Measurements from ENCODE around the gene CHST9. TPM values are rescaled to one million over a fixed set of nuclear protein-coding genes. Genes with fewer than 3 reads are reported as not detected.
"Not testable (repeated sequence)": the region's sequence is repeated elsewhere in the genome, so short reads cannot be mapped to it uniquely, and the experiment has no call there.

CHST9 gene
- total and polyA plus RNA-seq, 2 of the 13 experiments (the other 11 are each of a cell fraction or from before 2014, with no cell fraction given), result 3.2 to 9.6 TPM

- H3K4me1 ChIP-seq (ENCODE audit: insufficient read depth, low read length); H3K36me3 ChIP-seq (replicated peaks in 1 of 2; ENCODE audit: control insufficient read depth in 1 of 2, insufficient read depth in 2 of 2, low read length in 2 of 2); BruUV-seq (replicated peaks); H3K9me3 ChIP-seq (ENCODE audit: low read length); DNase-seq (ENCODE audit: low spot score); FAIRE-seq; in situ Hi-C loops (cut with HindIII; ENCODE audit: extremely low pct_ligation_motif_present, low pct_unique_long_range_greater_than_20kb); POLR2A ChIA-PET; H3K4me3 ChIP-seq (replicated peaks in 1 of 3; ENCODE audit: insufficient read depth in 1 of 3, low read depth in 2 of 3, low read length in 3 of 3); intact Hi-C loops (cut with micrococcal nuclease; ENCODE audit: unreplicated experiment); ATAC-seq; H3K27me3 ChIP-seq (ENCODE audit: control insufficient read depth in 1 of 2, insufficient read depth in 2 of 2, low read length in 2 of 2); H3K79me2 ChIP-seq (ENCODE audit: insufficient read depth, low read length); H3K9ac ChIP-seq (ENCODE audit: insufficient read depth, low read depth, low read length); H2AFZ ChIP-seq (ENCODE audit: low read length); H3K27ac ChIP-seq (ENCODE audit: extremely low read length, insufficient read depth, low read length); CTCF ChIA-PET (ENCODE audit: low intra/inter-chr PET ratio, low total read pairs); H3K4me2 ChIP-seq (ENCODE audit: low read depth, low read length); H4K20me1 ChIP-seq (ENCODE audit: insufficient read depth, low read length): not testable (repeated sequence)
- 51% methylated on average over 6 of the region's 6 CpGs for WGBS (ENCODE audit: low lambda C conversion rate)
These were observed 46.6 kb upstream of the CHST9 start for GRCh38 chr18:27231671-27232070.

DNA sequence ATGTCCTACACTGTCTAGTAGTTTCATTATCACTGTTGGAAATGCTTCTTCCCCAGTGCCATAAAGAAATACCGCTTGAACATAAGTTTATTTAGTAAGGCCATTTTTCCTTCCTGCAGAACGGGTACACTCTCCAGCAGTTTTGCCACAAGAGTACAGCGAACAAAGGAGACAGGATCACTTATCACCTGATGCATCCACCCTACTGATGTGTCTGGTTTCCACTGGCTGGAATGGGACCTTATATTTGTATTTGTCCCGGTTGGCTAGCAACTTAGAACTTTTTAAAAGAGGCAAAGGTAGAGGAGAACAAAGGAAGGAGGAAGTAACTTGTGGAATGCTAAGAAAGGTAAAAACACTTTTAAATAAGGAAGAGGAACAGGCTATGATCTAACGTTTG lies 46.1 kb upstream of the CHST9 start:
- DNase-seq (ENCODE audit: low spot score); H3K4me2 ChIP-seq (ENCODE audit: low read depth, low read length); H4K20me1 ChIP-seq (ENCODE audit: insufficient read depth, low read length); H3K4me1 ChIP-seq (ENCODE audit: insufficient read depth, low read length); BruUV-seq (replicated peaks); H3K4me3 ChIP-seq (replicated peaks in 1 of 3; ENCODE audit: insufficient read depth in 1 of 3, low read depth in 2 of 3, low read length in 3 of 3); ATAC-seq; H3K79me2 ChIP-seq (ENCODE audit: insufficient read depth, low read length); H3K36me3 ChIP-seq (replicated peaks in 1 of 2; ENCODE audit: control insufficient read depth in 1 of 2, insufficient read depth in 2 of 2, low read length in 2 of 2); H2AFZ ChIP-seq (ENCODE audit: low read length); H3K27me3 ChIP-seq (ENCODE audit: control insufficient read depth in 1 of 2, insufficient read depth in 2 of 2, low read length in 2 of 2); FAIRE-seq; in situ Hi-C loops (cut with HindIII; ENCODE audit: extremely low pct_ligation_motif_present, low pct_unique_long_range_greater_than_20kb); POLR2A ChIA-PET; H3K9me3 ChIP-seq (ENCODE audit: low read length); H3K27ac ChIP-seq (ENCODE audit: extremely low read length, insufficient read depth, low read length); CTCF ChIA-PET (ENCODE audit: low intra/inter-chr PET ratio, low total read pairs); H3K9ac ChIP-seq (ENCODE audit: insufficient read depth, low read depth, low read length); intact Hi-C loops (cut with micrococcal nuclease; ENCODE audit: unreplicated experiment): not testable (repeated sequence)
- WGBS (ENCODE audit: low lambda C conversion rate), result 25% methylated on average over 5 of the region's 5 CpGs

DNA sequence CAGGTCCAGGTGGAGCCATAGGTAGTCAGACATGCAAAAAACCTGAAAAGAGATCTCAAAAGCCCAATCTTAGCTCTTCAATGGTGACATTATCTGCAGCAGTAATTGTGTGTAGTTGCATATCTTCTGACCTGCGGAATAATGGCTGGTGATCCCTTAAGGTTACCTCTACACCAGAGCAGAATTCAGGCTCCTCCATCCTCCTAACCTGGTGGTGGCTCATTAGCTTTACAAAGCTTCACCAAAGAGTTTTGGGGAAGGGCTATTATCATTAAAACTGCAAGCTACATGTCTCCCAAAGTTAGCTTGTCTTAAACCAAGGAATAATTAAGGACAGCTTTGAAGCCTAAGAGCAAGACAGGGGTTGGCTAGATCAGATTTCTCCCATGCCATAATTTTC lies 42.6 kb upstream of the CHST9 start:
- no peak overlapping the region for H3K4me2 ChIP-seq (ENCODE audit: low read depth, low read length)
- H3K4me1 ChIP-seq (ENCODE audit: insufficient read depth, low read length), result no peaks in the 10 kb centered on the region
- H3K79me2 ChIP-seq (ENCODE audit: insufficient read depth, low read length), result no peaks in the 10 kb centered on the region
- ChIA-PET CTCF (ENCODE audit: low intra/inter-chr PET ratio, low total read pairs) (no interaction called here), POLR2A (no interaction called here)
- in situ Hi-C loops (cut with HindIII; ENCODE audit: extremely low pct_ligation_motif_present, low pct_unique_long_range_greater_than_20kb) (no loop called here), intact Hi-C loops (cut with micrococcal nuclease; ENCODE audit: unreplicated experiment) (no loop called here)
- no peak overlapping the region for H3K9ac ChIP-seq (ENCODE audit: insufficient read depth, low read depth, low read length)
- BruUV-seq (replicated peaks), result no TSS peak
- ATAC-seq (no peak), DNase-seq (ENCODE audit: low spot score) (no peak), FAIRE-seq (no peak)
- no peak for TF ChIP-seq TCF7 (IDR thresholded peaks at IDR 0.05; ENCODE audit: low read depth)
- TF ChIP-seq KAT8 (CRISPR knock-in tag; IDR thresholded peaks at IDR 0.05), result no peak
- TF ChIP-seq ZNF589 (CRISPR knock-in tag; conservative IDR thresholded peaks at IDR 0.05), result no peak
- TF ChIP-seq ZNF367 (CRISPR knock-in tag; IDR thresholded peaks at IDR 0.05; ENCODE audit: borderline replicate concordance), result no peak
- no peak for TF ChIP-seq XRCC5 (optimal IDR thresholded peaks at IDR 0.05; ENCODE audit: low read length)
- TF ChIP-seq ZNF274 (CRISPR knock-in tag; IDR thresholded peaks at IDR 0.05), result no peak
- TF ChIP-seq KMT2B (CRISPR knock-in tag; IDR thresholded peaks at IDR 0.05), result no peak
- no peak for TF ChIP-seq XBP1 (CRISPR knock-in tag; IDR thresholded peaks at IDR 0.05)
- H3K36me3 ChIP-seq (replicated peaks in 1 of 2; ENCODE audit: control insufficient read depth in 1 of 2, insufficient read depth in 2 of 2, low read length in 2 of 2), result no peaks in the 10 kb centered on the region
- no peak overlapping the region for H3K4me3 ChIP-seq (replicated peaks in 1 of 3; ENCODE audit: insufficient read depth in 1 of 3, low read depth in 2 of 3, low read length in 3 of 3)
- H3K9me3 ChIP-seq (ENCODE audit: low read length), result no peaks in the 10 kb centered on the region
- H4K20me1 ChIP-seq (ENCODE audit: insufficient read depth, low read length), result no peaks in the 10 kb centered on the region
- WGBS (ENCODE audit: low lambda C conversion rate), result no CpG with 5 or more reads among the region's 1 CpG
- no peak overlapping the region for H2AFZ ChIP-seq (ENCODE audit: low read length)
- H3K27me3 ChIP-seq (ENCODE audit: control insufficient read depth in 1 of 2, insufficient read depth in 2 of 2, low read length in 2 of 2), result no peaks in the 10 kb centered on the region
- H3K27ac ChIP-seq (ENCODE audit: extremely low read length, insufficient read depth, low read length), result no peak overlapping the region
